Superior temporal gyrus (tissue), 1 donor: ENCODE data around the gene HTRA3.

ENCODE experiments used
- DNase-seq: peaks from one replicate; pipeline ENCODE4 v3.0.0-alpha.2; 2016; ENCODE audit errors: extremely low spot score

The HTRA3 gene

GRCh38 chr4:8292478-8293107 is 23.0 kb downstream of the HTRA3 start:
- DNase-seq: no peak

- no peak for DNase-seq
These were observed 23.8 kb downstream of the HTRA3 start for GRCh38 chr4:8293131-8293975.

- DNase-seq: no peak
These were observed 24.5 kb downstream of the HTRA3 start for GRCh38 chr4:8294036-8294435.

- DNase-seq: no peak
These were observed 25.2 kb downstream of the HTRA3 start for GRCh38 chr4:8294775-8295174.

- DNase-seq: no peak
These were observed 25.9 kb downstream of the HTRA3 start for GRCh38 chr4:8295471-8295870.

- no peak for DNase-seq
These were observed 26.9 kb downstream of the HTRA3 start for GRCh38 chr4:8296491-8296890.

GRCh38 chr4:8297141-8297601 is 27.6 kb downstream of the HTRA3 start:
- DNase-seq: no peak

GRCh38 chr4:8297691-8298485 is 28.3 kb downstream of the HTRA3 start:
- DNase-seq: no peak

- DNase-seq: no peak
These were observed 31.3 kb downstream of the HTRA3 start for GRCh38 chr4:8300832-8301231.

- no peak for DNase-seq
These were observed 32.5 kb downstream of the HTRA3 start for GRCh38 chr4:8301851-8302730.

GRCh38 chr4:8303081-8303480 is 33.5 kb downstream of the HTRA3 start:
- no peak for DNase-seq

- peak; percentile 15 for DNase-seq
These were observed 34.1 kb downstream of the HTRA3 start for GRCh38 chr4:8303485-8304281.

GRCh38 chr4:8304827-8305695 is 35.5 kb downstream of the HTRA3 start:
- DNase-seq: no peak

- DNase-seq: no peak
These were observed 36.4 kb downstream of the HTRA3 start for GRCh38 chr4:8305851-8306471.

- DNase-seq: no peak
These were observed 37.0 kb downstream of the HTRA3 start for GRCh38 chr4:8306511-8307021.

GRCh38 chr4:8307121-8307520 is 37.6 kb downstream of the HTRA3 start:
- DNase-seq: no peak

GRCh38 chr4:8307714-8308113 is 38.2 kb downstream of the HTRA3 start:
- DNase-seq: no peak

GRCh38 chr4:8308144-8308543 is 38.6 kb downstream of the HTRA3 start:
- no peak for DNase-seq
